ENCODE results near the gene CLCN6. TPM values are rescaled to one million over a fixed set of nuclear protein-coding genes. Genes with fewer than 3 reads are reported as not detected.

Gene CLCN6
- total RNA-seq, 2 donors from 2014 or later: 8.4 to 14.5 TPM

- Histone ChIP-seq H3K9me3 (no peaks in the 10 kb centered on the region), H3K4me1 (no peaks in the 10 kb centered on the region), H3K4me3 (no peak overlapping the region), H3K27me3 (no peaks in the 10 kb centered on the region), H3K9ac (ENCODE audit: low read depth in 2 of 2, low read length in 2 of 2) (no peak overlapping the region), H3K27ac (no peak overlapping the region), H3K36me3 (no peaks in the 10 kb centered on the region)
- no peak for TF ChIP-seq CTCF (IDR thresholded peaks at IDR 0.05)
- DNase-seq: no peak
- intact Hi-C loops (cut with DNase I): no loop called here
Observed at GRCh38 chr1:11774753-11775152, 31.2 kb upstream of the CLCN6 start.

DNA sequence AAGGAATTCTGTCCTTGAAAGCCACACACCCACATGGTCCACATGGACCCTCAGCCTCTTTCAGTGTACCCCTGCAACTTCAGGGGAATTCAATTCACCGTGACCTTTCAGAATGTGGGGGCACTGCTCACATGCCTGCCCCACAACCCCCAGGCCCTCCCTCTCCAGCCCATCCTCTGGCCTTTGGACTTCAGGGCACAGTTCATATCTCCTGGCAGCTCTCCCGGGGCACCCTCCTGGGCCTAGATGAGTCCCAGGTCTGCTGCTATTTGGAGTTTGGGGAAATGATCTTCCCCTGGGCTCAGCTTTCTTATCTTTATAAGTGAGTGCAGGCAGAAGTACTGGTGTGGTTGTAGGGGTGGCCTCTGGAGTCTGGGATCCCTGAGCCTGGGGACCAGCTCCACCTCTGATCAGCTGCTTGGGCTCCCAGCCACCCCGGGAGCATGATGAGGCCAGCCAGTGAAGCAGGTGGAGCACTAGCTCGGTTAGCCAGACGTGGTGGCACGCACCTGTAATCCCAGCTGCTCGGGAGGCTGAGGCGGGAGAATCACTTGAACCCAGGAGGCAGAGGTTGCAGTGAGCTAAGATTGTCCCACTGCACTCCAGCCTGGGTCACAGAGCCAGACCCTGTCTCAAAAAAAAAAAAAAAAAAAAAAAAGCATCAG lies 28.2 kb upstream of the CLCN6 start:
- Histone ChIP-seq H3K27ac (no peak overlapping the region), H3K27me3 (no peaks in the 10 kb centered on the region), H3K36me3 (no peaks in the 10 kb centered on the region), H3K4me3 (no peak overlapping the region), H3K4me1 (no peaks in the 10 kb centered on the region), H3K9ac (ENCODE audit: low read depth in 2 of 2, low read length in 2 of 2) (no peak overlapping the region), H3K9me3 (no peaks in the 10 kb centered on the region)
- TF ChIP-seq CTCF (IDR thresholded peaks at IDR 0.05): no peak
- intact Hi-C loops (cut with DNase I): no loop called here
- DNase-seq: no peak

DNA sequence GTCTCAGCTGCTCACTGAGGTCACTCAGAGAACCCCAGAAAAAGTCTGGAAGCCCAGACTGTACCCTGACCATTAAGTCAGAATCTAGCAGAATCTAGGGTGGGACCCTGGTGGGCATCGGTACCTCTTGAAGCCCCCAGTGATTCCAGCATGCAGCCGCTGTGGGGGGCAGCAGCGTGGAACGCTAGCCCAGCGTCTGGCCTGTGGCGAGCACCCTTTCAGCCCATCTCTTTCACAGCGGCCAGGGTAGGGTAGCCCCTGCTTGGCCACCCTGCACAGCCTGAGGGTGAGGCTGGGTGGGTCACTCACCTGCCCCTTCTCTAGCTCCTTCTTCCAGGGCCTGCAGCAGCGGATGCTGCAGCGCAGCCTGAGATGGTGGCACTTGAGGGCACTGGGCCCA lies 27.7 kb upstream of the CLCN6 start:
- no peaks in the 10 kb centered on the region for H3K27me3 ChIP-seq
- H3K9me3 ChIP-seq: no peaks in the 10 kb centered on the region
- intact Hi-C loops (cut with DNase I): no loop called here
- H3K36me3 ChIP-seq: no peaks in the 10 kb centered on the region
- H3K4me3 ChIP-seq: no peak overlapping the region
- H3K27ac ChIP-seq: no peak overlapping the region
- H3K4me1 ChIP-seq: no peaks in the 10 kb centered on the region
- no peak overlapping the region for H3K9ac ChIP-seq (ENCODE audit: low read depth in 2 of 2, low read length in 2 of 2)
- TF ChIP-seq CTCF (IDR thresholded peaks at IDR 0.05): no peak
- no peak for DNase-seq

- Histone ChIP-seq H3K9me3 (no peaks in the 10 kb centered on the region), H3K4me1 (no peaks in the 10 kb centered on the region), H3K36me3 (no peaks in the 10 kb centered on the region), H3K27me3 (no peaks in the 10 kb centered on the region), H3K4me3 (no peak overlapping the region), H3K9ac (ENCODE audit: low read depth in 2 of 2, low read length in 2 of 2) (no peak overlapping the region), H3K27ac (no peak overlapping the region)
- intact Hi-C loops (cut with DNase I): no loop called here
- DNase-seq: no peak
- TF ChIP-seq CTCF (IDR thresholded peaks at IDR 0.05): no peak
Observed at GRCh38 chr1:11778844-11779623, 27.0 kb upstream of the CLCN6 start.

DNA sequence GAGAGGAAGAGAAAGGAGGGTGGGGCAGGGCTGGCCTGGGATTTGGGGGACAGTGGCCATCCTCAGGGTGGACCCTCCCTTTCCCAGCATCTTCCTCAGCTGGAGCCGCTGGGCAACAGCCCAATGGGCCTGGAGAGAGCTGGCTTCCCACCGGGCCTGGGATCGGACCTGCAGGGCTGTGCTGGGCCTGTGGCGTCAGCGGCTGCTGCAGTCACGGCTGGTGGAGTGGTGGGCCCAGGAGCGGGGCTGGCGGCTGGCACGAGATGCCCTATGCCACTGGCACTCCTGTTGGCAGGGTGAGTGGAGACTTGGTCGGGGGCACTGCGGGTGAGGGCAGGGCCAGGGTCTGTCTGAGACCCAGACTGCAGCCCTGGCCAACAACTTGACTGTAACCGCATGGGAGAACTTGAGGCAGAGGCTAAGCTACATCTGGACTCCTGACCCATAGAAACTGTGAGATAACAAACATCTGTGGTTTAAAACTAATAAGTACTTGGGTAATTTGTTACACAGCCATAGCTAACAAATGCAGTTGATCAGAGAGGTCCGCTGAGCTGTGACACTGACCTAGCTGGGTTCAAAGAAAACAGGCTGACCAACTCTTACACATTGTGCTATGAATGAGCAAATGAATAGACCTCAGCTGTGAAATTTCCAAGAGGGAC lies 26.1 kb upstream of the CLCN6 start:
- DNase-seq: no peak
- Histone ChIP-seq H3K4me3 (no peak overlapping the region), H3K4me1 (no peaks in the 10 kb centered on the region), H3K36me3 (no peaks in the 10 kb centered on the region), H3K27ac (no peak overlapping the region), H3K9me3 (no peaks in the 10 kb centered on the region), H3K9ac (ENCODE audit: low read depth in 2 of 2, low read length in 2 of 2) (no peak overlapping the region), H3K27me3 (no peaks in the 10 kb centered on the region)
- intact Hi-C loops (cut with DNase I): no loop called here
- no peak for TF ChIP-seq CTCF (IDR thresholded peaks at IDR 0.05)
